DMS79 (cell line): ENCODE results near the gene TMUB1.

ENCODE experiments used
- DNase-seq: peaks from one replicate; lab custom pipeline; 2025; lab: John Stamatoyannopoulos, UW

The TMUB1 gene

GRCh38 chr7:151068069-151068773, 15.1 kb downstream of the TMUB1 start:
- no peak for DNase-seq

GRCh38 chr7:151066273-151066974, 16.9 kb downstream of the TMUB1 start:
- DNase-seq, result no peak

GRCh38 chr7:151065516-151065915, 17.8 kb downstream of the TMUB1 start:
- DNase-seq, result no peak

DNA sequence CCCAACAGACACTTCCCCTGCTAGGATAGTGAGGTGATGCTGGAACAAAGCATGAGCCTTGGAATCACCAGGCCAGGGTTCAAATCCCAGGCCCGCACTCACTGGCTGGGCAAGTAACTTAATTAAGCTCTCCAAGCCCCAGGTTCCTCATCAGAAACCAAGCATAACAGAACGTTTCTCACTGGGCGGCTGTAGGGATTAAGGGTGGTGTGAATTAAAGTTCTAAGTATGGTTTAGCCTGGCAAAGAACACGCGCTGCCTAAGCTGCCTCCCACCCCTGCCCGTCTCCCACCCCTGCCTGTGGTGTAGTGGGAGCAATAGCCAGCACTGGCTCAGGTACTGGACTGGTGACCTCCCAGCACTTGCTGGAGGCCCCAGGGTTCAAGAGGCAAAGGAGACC, 18.3 kb downstream of the TMUB1 start:
- DNase-seq, result no peak

DNA sequence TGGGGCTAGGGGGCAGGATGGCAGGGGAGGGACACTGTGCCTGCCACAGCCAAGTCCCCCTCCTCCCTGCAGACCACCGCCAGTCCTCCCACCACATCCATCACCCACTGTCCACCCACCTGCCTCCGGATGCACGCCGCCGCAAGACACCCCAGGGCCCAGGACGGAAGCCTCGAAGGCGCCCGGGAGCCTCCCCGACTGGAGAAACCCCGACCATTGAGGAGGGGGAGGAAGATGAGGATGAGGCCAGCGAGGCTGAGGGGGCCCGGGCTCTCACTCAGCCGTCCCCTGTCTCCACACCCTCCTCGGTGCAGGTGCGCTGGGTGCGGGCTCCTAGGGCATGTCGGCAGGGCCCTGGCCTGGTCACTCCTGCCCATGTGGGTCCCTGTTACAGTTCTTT, 18.8 kb downstream of the TMUB1 start:
- DNase-seq, result no peak

- DNase-seq, result no peak
These were observed 20.1 kb downstream of the TMUB1 start for GRCh38 chr7:151063212-151063561.

GRCh38 chr7:151062399-151063211, 20.7 kb downstream of the TMUB1 start:
- DNase-seq, result no peak

DNA sequence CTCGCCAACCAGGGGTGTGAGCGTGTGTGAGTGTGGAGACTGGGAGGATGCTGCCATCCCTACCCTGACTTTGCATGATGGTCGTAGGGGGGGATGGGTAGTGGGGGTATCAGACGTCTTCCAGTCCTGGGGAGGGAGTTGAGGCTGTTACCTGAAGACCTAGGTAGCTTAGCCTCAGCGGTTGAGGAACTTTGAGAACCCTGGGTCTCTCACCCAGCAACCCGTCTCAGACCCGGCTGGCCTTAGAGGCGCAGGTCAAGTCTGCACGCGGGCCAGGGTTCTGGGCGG, 21.2 kb downstream of the TMUB1 start:
- DNase-seq, result no peak

DNA sequence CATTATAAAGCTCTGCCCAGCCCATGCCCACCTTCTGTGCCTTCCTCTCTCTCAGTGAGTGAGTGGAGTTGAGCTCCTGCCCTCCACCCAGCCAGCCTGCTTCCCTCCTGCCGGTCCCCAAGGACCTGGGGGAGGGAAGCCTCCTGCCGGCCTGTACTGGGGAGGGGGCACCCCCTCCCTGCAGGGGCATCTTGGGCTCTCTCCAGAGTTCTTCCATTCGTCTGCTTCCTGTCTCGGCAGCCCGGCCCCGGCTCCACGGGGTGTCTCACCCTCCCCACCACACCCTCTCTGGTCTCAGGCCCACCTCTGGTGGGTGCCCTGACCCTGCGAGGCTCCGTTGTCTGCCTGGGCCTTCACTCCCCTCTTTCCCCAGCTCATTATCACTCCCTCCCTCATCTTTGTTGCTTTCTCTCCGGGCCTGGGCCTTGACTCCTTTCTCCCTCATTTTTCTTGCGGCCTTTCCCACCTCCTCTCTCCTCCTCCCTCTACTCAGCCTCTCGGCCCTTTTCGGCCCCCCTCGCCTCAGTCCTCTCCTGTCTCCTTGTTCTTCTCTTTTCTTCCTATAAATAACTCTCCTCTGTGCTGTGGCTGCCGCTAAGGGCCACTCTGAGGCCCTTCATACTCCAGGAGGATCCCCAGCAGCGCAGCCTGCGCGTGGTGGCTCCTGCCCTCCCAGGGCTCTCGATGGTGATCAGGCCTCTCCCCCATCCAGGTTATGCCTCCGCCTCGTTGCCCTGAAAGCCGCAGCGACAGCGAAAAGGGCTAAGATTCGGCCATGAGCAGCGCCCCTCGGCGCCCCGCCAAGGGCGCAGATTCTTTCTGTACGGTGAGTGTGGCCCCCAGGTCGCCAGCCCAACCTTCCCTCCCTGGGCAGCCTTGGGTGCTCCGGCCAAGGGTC, 21.8 kb downstream of the TMUB1 start:
- DNase-seq, result no peak

DNA sequence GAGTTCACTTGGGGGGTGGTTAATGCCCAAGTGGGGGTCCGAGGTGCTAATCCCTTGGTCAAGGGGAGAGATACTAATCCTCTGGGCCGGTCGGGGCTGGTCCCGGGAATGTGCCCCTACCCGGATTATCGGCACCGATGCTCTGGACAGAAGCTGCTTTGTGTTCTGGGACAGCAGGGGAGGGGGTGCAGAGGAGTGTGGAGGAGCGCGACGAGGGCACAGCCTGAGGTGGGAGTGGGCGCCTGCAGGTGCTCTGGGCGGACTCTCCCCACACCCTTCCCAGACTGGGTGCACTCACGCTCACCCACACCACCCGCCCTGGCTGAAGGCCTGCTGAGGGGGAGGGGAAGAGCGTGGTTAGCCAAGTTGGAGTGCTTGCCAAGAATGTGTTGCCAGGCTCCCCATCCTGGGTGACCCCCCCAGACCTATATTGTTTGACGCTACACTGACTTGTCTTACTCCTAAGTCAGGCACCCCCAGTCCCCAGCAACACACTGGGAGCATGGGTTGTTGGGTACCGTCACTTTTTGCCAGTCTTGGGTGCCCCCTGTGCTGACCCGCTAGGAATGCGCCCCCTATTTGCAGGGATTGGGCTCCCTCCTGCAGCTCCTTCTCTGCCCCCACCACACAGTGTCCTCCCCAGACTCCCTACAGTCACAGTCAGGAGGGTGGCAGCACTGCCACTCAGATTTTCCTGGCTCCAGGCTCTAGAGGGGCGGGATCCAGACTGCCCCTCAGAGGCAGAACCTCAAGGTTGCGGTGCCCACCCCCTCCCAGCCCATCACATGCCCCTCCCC, 22.7 kb downstream of the TMUB1 start:
- no peak for DNase-seq

- DNase-seq, result no peak
These were observed 23.2 kb downstream of the TMUB1 start for GRCh38 chr7:151060113-151060415.

- DNase-seq, result no peak
These were observed 23.8 kb downstream of the TMUB1 start, which contains the start of gene SLC4A2 for GRCh38 chr7:151059367-151060112. Gene SLC4A2 (plus strand): TSS chr7:151059589. CDS start chr7:151061988, 2,399 bp downstream.

GRCh38 chr7:151058781-151059366, 24.4 kb downstream of the TMUB1 start:
- peak; percentile 51 for DNase-seq

DNA sequence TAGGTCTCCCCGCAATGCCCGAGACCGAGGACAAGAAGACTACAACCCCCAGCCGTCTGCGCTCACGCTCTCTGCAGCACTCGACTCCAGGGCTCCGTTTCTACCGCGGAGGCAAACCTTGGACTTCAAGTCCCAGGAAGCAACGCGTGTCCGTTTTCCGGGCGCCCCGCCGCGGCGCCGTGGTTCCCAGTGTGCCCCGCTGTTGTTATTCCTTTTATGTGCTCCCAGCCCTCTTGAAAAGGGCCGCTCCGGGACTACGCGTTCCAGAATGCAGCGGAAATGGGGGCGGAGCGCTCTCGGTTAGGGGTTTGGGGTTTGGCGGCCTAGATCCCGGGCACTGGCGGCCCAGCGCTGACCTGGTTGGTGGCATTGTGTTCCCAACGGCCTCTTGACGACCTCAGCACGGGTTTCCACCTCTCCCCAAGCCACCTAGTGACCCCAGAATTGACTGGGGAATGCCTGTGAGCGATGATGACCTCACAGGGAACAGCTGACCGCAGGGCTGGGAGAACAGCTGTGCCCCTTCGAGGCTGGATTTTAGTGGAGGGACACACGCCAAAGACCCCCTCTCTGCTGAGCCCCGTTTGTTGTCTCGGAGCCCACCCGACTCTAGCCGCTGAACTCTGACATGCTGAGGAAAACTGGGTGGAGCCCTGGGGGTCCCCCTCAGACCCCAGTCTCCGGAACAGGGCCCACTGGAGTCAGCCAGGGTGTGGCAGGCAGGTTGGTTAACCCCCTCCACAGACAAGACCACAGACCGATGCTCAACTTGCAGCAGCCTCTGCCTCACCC, 25.1 kb downstream of the TMUB1 start:
- peak; percentile 98 for DNase-seq

DNA sequence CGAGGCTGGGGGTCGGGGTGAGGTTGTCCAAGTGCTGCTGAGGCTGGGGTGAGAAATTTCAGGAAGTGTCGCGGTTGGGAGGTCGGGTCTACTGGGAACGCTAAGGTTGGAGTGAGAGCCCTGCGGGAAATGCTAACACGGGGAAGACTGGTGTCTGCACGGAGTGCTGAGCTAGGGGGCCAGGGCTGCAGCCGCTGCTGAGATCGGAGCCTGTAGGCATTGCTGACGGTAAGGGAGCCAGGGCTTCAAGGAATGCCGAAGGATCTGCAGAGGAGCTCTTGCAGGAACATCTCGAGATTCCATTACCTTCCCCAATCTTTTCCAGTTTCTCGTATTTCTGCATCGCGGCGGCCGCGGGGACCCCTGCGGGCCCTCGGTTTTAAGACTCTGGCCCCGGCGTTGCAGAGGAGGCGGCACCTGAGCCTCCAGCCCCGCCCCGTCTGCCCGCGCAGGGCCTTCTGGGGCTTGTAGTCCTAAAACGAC, 25.7 kb downstream of the TMUB1 start, which contains the start of gene CDK5:
Gene CDK5 (minus strand): TSS at position 392 of the 483 bp plus-strand sequence. CDS start 49 bp downstream, at position 343.
- DNase-seq, result no peak

GRCh38 chr7:151056666-151057505, 26.4 kb downstream of the TMUB1 start:
- DNase-seq, result no peak

- no peak for DNase-seq
These were observed 27.0 kb downstream of the TMUB1 start for GRCh38 chr7:151056283-151056665.

DNA sequence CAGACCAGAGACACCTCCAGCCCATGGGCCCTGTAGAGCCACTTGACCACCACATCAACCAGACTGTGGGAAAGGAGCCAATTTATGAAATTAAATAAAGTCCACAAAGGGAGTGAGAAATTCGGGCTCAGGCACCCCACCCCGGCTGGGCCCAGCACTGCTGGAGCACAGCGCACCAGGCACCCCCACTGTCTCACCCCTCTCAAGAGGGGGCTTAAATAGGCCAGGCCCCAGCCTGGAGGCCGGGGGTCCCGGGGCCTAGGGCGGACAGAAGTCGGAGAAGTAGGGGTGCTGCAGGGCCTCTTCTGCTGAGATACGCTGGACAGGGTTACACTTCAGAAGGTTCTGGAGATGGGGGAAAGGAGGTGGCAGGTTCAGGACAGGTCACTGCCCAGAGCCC, 29.5 kb downstream of the TMUB1 start:
- DNase-seq, result no peak
